IMR-90 (cell line): ENCODE data around the gene PKD1.

Experiments used
- BHLHE40 ChIP-seq: fragments of 150-350 bp; IDR thresholded peaks from 2 replicates; pipeline ENCODE4 v1.6.1; 2016; ENCODE audit warnings: mild to moderate bottlenecking, low read depth, low read length
- CEBPB ChIP-seq: IDR thresholded peaks from 2 replicates; pipeline ENCODE4 v1.6.1; 2012; ENCODE audit warnings: low read depth, low read length, improper control_type of control experiment
- CTCF ChIP-seq: conservative IDR thresholded peaks from 2 replicates; pipeline ENCODE4 v1.5.1; 2012; ENCODE audit warnings: mild to moderate bottlenecking, low read depth, low read length, improper control_type of control experiment
- FOS ChIP-seq: fragments of 150-350 bp; IDR thresholded peaks from 2 replicates; pipeline ENCODE4 v1.6.1; 2016; ENCODE audit warnings: low read depth, low read length
- MAFK ChIP-seq: IDR thresholded peaks from 2 replicates; pipeline ENCODE4 v1.6.1; 2012; ENCODE audit warnings: low read depth, low read length, improper control_type of control experiment
- MXI1 ChIP-seq: IDR thresholded peaks from 2 replicates; pipeline ENCODE4 v1.6.1; 2012; ENCODE audit warnings: low read depth, mild to moderate bottlenecking, low read length, moderate library complexity, borderline replicate concordance
- POLR2A ChIP-seq: IDR thresholded peaks from 2 replicates; pipeline ENCODE4 v1.6.1; 2012; ENCODE audit warnings: mild to moderate bottlenecking, low read depth, low read length
- RAD21 ChIP-seq: IDR thresholded peaks from 2 replicates; pipeline ENCODE4 v1.6.1; 2012; ENCODE audit warnings: low read length, improper control_type of control experiment
- RCOR1 ChIP-seq: IDR thresholded peaks from 2 replicates; pipeline ENCODE4 v1.6.1; 2012; ENCODE audit warnings: mild to moderate bottlenecking, low read length, improper control_type of control experiment; ENCODE audit not compliant: insufficient replicate concordance
- SMC3 ChIP-seq: fragments of 150-350 bp; IDR thresholded peaks from 2 replicates; pipeline ENCODE4 v1.6.1; 2016; ENCODE audit warnings: low read depth, mild to moderate bottlenecking, antibody characterized with exemption, low read length, moderate library complexity
- TF ChIP-seq, protein P1 (sequence below): fragments of 150-350 bp; IDR thresholded peaks from 2 replicates; pipeline ENCODE4 v1.6.1; 2016; ENCODE audit warnings: low read depth, mild to moderate bottlenecking, low read length, moderate library complexity, borderline replicate concordance

DNA sequence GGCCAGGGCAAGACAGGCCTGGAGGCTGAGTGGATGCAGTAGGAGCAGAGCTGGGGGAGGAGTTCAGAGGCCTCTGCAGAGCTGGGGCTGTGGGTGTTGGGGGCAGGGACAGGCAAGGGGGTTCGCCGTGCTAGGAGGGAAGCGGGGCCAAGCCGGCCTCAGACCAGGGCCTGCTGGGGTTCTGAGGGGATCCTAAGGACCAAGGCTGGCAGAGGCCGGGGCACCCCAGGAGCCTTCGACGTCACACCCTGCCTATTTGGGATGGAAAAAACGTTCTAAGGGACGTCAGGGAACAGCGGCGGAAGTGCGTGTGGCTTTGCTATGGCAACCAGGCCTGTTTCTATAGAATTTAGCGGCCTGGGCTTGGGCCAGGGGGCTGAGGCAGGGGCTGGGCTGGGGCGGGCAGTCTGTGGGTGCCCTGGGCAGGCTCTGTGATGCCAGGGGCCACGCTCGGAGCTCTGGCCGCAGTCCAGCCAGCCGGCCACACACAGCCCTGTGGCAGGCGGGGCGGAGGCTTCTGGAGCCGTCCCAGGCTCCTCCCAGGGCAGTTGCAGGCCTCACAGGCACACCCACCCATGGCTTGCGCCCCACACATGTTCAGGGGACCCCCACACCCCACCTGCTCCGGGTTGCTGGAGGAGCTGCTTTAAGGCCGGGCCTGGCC lies 23.6 kb upstream of the PKD1 start:
- TF ChIP-seq CTCF (no peak), CEBPB (no peak), POLR2A (no peak), FOS (no peak), RAD21 (no peak), SMC3 (no peak), RCOR1 (no peak), BHLHE40 (no peak), MAFK (no peak), MXI1 (no peak)
- TF ChIP-seq, protein P1, sequence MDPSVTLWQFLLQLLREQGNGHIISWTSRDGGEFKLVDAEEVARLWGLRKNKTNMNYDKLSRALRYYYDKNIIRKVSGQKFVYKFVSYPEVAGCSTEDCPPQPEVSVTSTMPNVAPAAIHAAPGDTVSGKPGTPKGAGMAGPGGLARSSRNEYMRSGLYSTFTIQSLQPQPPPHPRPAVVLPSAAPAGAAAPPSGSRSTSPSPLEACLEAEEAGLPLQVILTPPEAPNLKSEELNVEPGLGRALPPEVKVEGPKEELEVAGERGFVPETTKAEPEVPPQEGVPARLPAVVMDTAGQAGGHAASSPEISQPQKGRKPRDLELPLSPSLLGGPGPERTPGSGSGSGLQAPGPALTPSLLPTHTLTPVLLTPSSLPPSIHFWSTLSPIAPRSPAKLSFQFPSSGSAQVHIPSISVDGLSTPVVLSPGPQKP, result no peak
